Ramos (cell line): ENCODE results near the gene OR5AC2.

Experiments
- in situ Hi-C: fragments of 300-500 bp; cut with MboI; formaldehyde crosslinking; loops from one replicate; pipeline ENCODE4 v1.14.3; 2022; ENCODE audit warnings: low sequenced_read_pairs; ENCODE audit not compliant: unreplicated experiment

Gene OR5AC2, protein sequence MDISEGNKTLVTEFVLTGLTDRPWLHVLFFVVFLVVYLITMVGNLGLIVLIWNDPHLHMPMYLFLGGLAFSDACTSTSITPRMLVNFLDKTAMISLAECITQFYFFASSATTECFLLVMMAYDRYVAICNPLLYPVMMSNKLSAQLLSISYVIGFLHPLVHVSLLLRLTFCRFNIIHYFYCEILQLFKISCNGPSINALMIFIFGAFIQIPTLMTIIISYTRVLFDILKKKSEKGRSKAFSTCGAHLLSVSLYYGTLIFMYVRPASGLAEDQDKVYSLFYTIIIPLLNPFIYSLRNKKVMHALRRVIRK

DNA sequence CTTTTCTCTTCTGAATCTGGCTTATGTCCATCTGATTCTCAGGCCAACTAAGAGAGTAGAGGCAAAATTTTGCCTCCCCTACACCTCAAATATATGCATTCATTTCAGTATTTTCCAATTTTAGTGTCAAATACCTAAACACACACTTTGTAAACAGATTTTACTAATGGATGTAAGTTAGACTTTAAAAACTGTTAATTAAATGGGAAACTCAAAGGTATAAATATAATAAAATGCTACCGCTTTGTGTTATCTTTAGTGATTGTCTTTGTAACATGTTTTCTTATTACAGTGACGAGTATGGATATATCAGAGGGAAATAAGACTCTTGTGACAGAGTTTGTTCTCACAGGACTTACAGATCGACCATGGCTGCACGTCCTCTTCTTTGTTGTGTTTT is at the start of gene OR5AC2:
Gene OR5AC2 (plus strand): TSS at position 301 of the 400 bp plus-strand sequence. CDS start 0 bp downstream, at position 301.
- in situ Hi-C loops = no loop called here

GRCh38 chr3:98038286-98038685 is 48.7 kb upstream of the OR5AC2 start:
- in situ Hi-C loops = loop anchor here (25.0 kb wide), 2 partner anchors 549 to 774 kb away; partner anchors contain the start of gene CPOX

DNA sequence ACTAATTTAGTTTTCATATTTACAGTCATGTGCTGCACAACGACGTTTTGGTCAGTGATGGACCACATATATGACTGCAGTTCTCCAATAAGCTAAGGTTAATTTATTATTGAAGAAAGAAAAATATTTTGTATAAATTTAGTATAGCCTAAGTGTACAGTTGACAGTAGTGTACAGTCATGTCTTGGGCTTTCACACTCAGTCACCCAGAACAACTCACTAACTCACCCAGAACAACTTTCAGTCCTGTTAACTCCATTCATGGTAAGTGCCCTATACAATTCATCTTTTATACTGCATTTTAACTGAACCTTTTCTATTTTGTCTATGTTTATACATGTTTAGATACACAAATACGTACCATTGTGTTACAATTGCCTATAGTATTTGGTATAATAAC is 48.1 kb upstream of the OR5AC2 start:
- in situ Hi-C loops = loop anchor here (25.0 kb wide), 2 partner anchors 548 to 773 kb away; partner anchors contain the start of gene CPOX

- in situ Hi-C loops = loop anchor here (5.0 to 25.0 kb wide), 3 partner anchors 288 to 773 kb away; partner anchors contain the start of gene CPOX
Observed at GRCh38 chr3:98039322-98040024, 47.5 kb upstream of the OR5AC2 start.

DNA sequence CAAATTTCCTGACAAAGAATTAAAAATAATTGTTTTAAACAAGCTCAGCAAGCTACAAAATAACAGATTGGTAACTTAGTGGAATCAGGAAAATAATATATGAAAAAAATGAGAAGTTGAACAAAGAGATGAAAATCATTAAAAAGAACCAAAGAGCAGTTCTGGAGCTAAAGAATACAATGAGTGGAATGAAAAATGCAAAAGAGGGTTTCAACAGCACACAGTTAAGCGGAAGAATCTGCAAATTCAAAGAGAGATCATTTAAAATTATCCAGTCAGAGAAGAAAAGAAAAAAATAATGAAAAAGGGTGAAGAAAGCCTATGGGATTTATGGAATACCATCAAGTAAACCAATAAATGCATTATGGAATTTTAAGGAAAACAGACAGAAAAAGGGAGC is 45.6 kb upstream of the OR5AC2 start:
- in situ Hi-C loops = loop anchor here (5.0 to 25.0 kb wide), 3 partner anchors 286 to 771 kb away; partner anchors contain the start of gene CPOX

- in situ Hi-C loops = loop anchor here (25.0 kb wide), 2 partner anchors 539 to 764 kb away; partner anchors contain the start of gene CPOX
Observed at GRCh38 chr3:98048586-98048985, 38.4 kb upstream of the OR5AC2 start.

GRCh38 chr3:98049271-98049670 is 37.7 kb upstream of the OR5AC2 start:
- in situ Hi-C loops = loop anchor here (25.0 kb wide), 2 partner anchors 538 to 763 kb away; partner anchors contain the start of gene CPOX

- in situ Hi-C loops = no loop called here
Observed at GRCh38 chr3:98056035-98056434, 30.9 kb upstream of the OR5AC2 start.

- in situ Hi-C loops = no loop called here
Observed at GRCh38 chr3:98057631-98058030, 29.3 kb upstream of the OR5AC2 start.

- in situ Hi-C loops = no loop called here
Observed at GRCh38 chr3:98058244-98058960, 28.6 kb upstream of the OR5AC2 start.

GRCh38 chr3:98068824-98069223 is 18.1 kb upstream of the OR5AC2 start:
- in situ Hi-C loops = no loop called here

DNA sequence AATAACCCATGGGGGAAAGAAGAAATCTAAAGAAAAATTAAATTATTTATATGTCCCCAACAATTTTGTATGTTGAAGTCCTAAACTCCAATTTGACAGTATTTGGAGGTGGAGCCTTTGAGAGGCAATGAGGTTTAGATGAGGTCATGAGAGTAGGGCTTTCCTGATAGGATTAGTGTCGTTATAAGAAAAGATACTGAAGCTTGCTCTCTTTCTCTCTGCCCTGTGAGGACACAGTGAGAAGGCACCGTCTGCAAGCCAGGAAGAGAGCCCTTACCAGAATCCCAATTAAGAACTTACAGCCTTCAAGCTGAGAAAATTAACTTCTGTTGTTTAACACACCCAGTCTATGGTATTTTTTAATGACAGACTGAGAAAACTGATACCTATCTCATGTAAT is 16.1 kb upstream of the OR5AC2 start:
- in situ Hi-C loops = no loop called here

DNA sequence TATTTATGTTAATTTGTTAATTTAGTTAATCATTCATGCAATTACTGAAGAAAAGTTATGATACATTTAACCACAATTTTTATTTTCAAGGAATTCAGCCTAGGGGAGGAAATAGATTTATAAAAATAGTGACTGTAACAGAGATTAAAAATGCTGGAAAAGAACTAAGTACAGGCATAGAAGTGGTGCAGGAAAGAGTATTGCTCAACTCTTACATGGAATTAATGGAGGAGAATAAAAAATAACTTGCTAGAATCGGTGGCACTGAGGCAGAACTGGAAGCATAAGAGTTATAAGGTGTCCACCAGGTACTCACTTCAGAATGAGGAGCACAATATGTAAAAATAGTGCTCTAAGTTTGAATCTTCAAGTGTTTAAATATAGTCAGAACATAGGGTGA is 13.5 kb upstream of the OR5AC2 start:
- in situ Hi-C loops = no loop called here

- in situ Hi-C loops = no loop called here
Observed at GRCh38 chr3:98095882-98096281, 8.9 kb downstream of the OR5AC2 start.

DNA sequence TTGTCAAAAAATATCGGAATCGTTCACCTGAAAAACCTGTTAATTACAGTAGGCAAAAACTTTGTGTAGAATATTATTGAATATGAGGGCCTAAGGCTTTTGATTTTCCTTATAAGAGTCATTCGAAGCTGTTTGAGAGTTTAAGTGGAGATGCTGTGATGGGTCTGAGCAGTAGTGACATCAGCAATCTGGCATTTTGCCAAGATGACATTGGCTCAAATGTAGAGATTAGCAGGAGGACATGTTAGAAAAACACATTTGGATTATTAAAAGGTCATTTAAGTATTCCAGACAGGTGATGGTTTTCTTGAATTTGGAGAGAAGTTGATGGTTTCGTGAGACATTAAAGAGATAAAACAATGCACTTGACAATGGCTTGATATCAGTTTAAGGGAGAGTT is 12.9 kb downstream of the OR5AC2 start:
- in situ Hi-C loops = no loop called here

- in situ Hi-C loops = no loop called here
Observed at GRCh38 chr3:98108162-98108561, 21.2 kb downstream of the OR5AC2 start.

DNA sequence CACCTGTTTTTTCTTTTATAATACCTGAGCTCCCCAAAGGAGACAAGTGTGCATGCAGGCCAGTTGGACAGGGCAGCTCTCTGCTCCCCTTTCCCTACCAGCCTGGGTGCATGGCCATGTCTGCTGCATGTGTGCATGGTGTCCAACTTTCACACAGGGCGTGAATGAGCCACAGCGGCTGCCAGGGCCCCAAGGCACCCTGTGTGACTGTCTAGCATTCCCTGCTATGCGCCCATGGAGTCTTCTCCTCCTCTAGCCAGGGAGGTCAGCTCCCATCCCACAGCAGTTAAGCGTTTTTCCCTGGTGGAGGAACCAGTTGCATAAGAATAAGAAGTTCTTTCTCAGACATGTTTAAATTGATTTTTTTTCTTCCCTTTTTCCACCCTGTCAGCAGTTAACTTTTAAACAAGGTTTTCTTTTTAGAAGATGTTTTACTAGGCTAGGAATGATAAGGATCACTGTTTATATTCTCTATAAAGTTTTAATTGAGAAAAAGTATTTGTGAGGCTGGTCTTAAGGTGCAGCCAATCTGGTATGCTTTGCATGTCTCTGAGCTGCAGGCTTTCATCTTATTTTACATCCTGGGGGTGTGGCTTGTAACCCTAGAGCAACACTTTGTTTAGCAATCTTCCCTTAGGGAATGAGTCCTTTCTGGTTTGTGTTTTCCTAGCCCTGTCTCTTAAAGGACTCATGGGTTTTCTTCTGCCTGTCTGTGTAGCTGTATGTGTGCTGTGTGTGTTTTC is 23.0 kb downstream of the OR5AC2 start:
- in situ Hi-C loops = no loop called here

GRCh38 chr3:98110550-98110908 is 23.6 kb downstream of the OR5AC2 start:
- in situ Hi-C loops = no loop called here

GRCh38 chr3:98114264-98114663 is 27.3 kb downstream of the OR5AC2 start:
- in situ Hi-C loops = no loop called here

GRCh38 chr3:98115717-98116116 is 28.7 kb downstream of the OR5AC2 start:
- in situ Hi-C loops = no loop called here
